HepG2 (cell line): ENCODE results near the gene VDR. TPM values are rescaled to one million over a fixed set of nuclear protein-coding genes. Genes with fewer than 3 reads are reported as not detected.

Experiments
- ATAC-seq: fragments of 200-7000 bp; cut with Tn5 transposase; 3 replicates; pipeline ENCODE4 v1.9.1; 2020; ENCODE audit warnings: mild to moderate bottlenecking, moderate library complexity
- BruUV-seq: library from RNA; stranded (reverse); fragments of 400-500 nt; replicated peaks from 2 replicates; lab custom pipeline; 2021; lab: Mats Ljungman, UMichigan
- CTCF ChIA-PET: fragments of 300-600 bp; formaldehyde crosslinking; extraction: SDS; loops from one replicate; lab custom pipeline; 2021; ENCODE audit warnings: low total read pairs, inconsistent platforms, low intra/inter-chr PET ratio; lab: Yijun Ruan, JAX
- POLR2A ChIA-PET: fragments of 350-600 bp; sonication (Branson Sonifier 250); formaldehyde crosslinking; loops from one replicate; lab custom pipeline; 2020; ENCODE audit warnings: antibody characterized with exemption, inconsistent platforms; lab: Yijun Ruan, JAX
- DNase-seq: peaks from one replicate; pipeline ENCODE4 v3.0.0-alpha.2; 2015; ENCODE audit warnings: low spot score
- FAIRE-seq: peaks from 3 replicates; lab custom pipeline; 2011; peaks lifted over from hg19 to GRCh38; lab: Jason Lieb, UNC
- H2AFZ ChIP-seq: one replicate; pipeline ENCODE4 v1.6.1; 2011; ENCODE audit warnings: low read length, inconsistent platforms
- H3K27ac ChIP-seq: fragments of 300-600 bp; 3 replicates; pipeline ENCODE4 v1.8.0; 2011; ENCODE audit warnings: mixed run types, mild to moderate bottlenecking, mixed read lengths, low read length, inconsistent platforms; ENCODE audit not compliant: insufficient read depth; ENCODE audit errors: extremely low read length
- H3K27me3 ChIP-seq, 2 experiments: fragments of 200-600 bp in 1 of 2; 2 replicates in 1 of 2; 3 replicates in 1 of 2; pipeline versions ENCODE4 v1.6.0 to v1.8.0; 2011; ENCODE audit warnings: low read length in 2 of 2, mild to moderate bottlenecking in 2 of 2, moderate library complexity in 2 of 2, inconsistent platforms in 1 of 2; ENCODE audit not compliant: insufficient read depth in 2 of 2, control insufficient read depth in 1 of 2
- H3K36me3 ChIP-seq, 2 experiments: fragments of 200-600 bp in 1 of 2; replicated peaks in 1 of 2; 2 replicates in 1 of 2; 3 replicates in 1 of 2; pipeline versions ENCODE4 v1.5.1 to v1.8.0; 2011; ENCODE audit warnings: low read length in 2 of 2, inconsistent platforms in 1 of 2; ENCODE audit not compliant: insufficient read depth in 2 of 2, control insufficient read depth in 1 of 2
- H3K4me1 ChIP-seq: 2 replicates; pipeline ENCODE4 v1.5.1; 2012; ENCODE audit warnings: low read length, inconsistent platforms; ENCODE audit not compliant: insufficient read depth
- H3K4me2 ChIP-seq: 2 replicates; pipeline ENCODE4 v1.6.0; 2011; ENCODE audit warnings: low read depth, low read length, inconsistent platforms
- H3K4me3 ChIP-seq, 3 experiments: fragments of 200-600 bp in 1 of 3; sonication (generic), shearing (Covaris generic) in 1 of 3; replicated peaks in 1 of 3; 2 replicates each; pipeline ENCODE4 v1.5.1; 2011 to 2016; ENCODE audit warnings: low read length in 3 of 3, inconsistent platforms in 2 of 3, low read depth in 2 of 3, mild to moderate bottlenecking in 2 of 3, control low read depth in 1 of 3, mixed read lengths in 1 of 3; ENCODE audit not compliant: insufficient read depth in 1 of 3
- H3K79me2 ChIP-seq: one replicate; pipeline ENCODE4 v1.6.1; 2011; ENCODE audit warnings: low read length, inconsistent platforms; ENCODE audit not compliant: insufficient read depth
- H3K9ac ChIP-seq: 2 replicates; pipeline ENCODE4 v1.6.0; 2011; ENCODE audit warnings: mild to moderate bottlenecking, low read depth, low read length, inconsistent platforms; ENCODE audit not compliant: insufficient read depth
- H3K9me3 ChIP-seq: 2 replicates; pipeline ENCODE4 v1.5.1; 2012; ENCODE audit warnings: mild to moderate bottlenecking, low read length
- H4K20me1 ChIP-seq: 2 replicates; pipeline ENCODE4 v1.6.0; 2011; ENCODE audit warnings: inconsistent platforms, mild to moderate bottlenecking, low read length, moderate library complexity; ENCODE audit not compliant: insufficient read depth
- AGO2 ChIP-seq: fragments of 200-400 bp; formaldehyde crosslinking; optimal IDR thresholded peaks from 2 replicates; pipeline ENCODE3; 2017; ENCODE audit warnings: mild to moderate bottlenecking, low read depth, low read length, moderate library complexity
- NFE2 ChIP-seq: sonication (generic); formaldehyde crosslinking; IDR thresholded peaks from 2 replicates; pipeline ENCODE4 v1.4.0; 2020; ENCODE audit warnings: missing genetic modification reagents
- PLRG1 ChIP-seq: fragments of 450-650 bp; conservative IDR thresholded peaks from 2 replicates; pipeline ENCODE4 v1.6.1; 2016
- TIGD3 ChIP-seq: sonication (generic); formaldehyde crosslinking; IDR thresholded peaks from 2 replicates; pipeline ENCODE4 v1.5.1; 2020; ENCODE audit warnings: mild to moderate bottlenecking, missing genetic modification reagents, borderline replicate concordance
- TOPORS ChIP-seq: sonication (generic); formaldehyde crosslinking; IDR thresholded peaks from 2 replicates; pipeline ENCODE4 v1.8.0; 2023; ENCODE audit warnings: mild to moderate bottlenecking, missing genetic modification reagents
- ZFP36L1 ChIP-seq: sonication (generic); formaldehyde crosslinking; IDR thresholded peaks from 2 replicates; pipeline ENCODE4 v1.8.0; 2022; ENCODE audit warnings: mild to moderate bottlenecking, missing genetic modification reagents, moderate library complexity
- ZNF570 ChIP-seq: sonication (generic); formaldehyde crosslinking; IDR thresholded peaks from 2 replicates; pipeline ENCODE4 v1.4.0; 2020; ENCODE audit warnings: mild to moderate bottlenecking, missing genetic modification reagents, borderline replicate concordance
- ZNF609 ChIP-seq: sonication (generic); formaldehyde crosslinking; IDR thresholded peaks from 2 replicates; pipeline ENCODE4 v1.4.0; 2020; ENCODE audit warnings: mild to moderate bottlenecking, missing genetic modification reagents, borderline replicate concordance
- WGBS: methylation state at CpG from one replicate; pipeline ENCODE4 v1.1.6; 2017; ENCODE audit warnings: low lambda C conversion rate; 5-methylcytosine and 5-hydroxymethylcytosine counted together
- in situ Hi-C: cut with HindIII; loops from 2 replicates; pipeline ENCODE4 v1.10.0; 2017; ENCODE audit warnings: low pct_unique_long_range_greater_than_20kb; ENCODE audit not compliant: extremely low pct_ligation_motif_present
- intact Hi-C: fragments of 100-400 bp; cut with micrococcal nuclease; formaldehyde crosslinking; loops from one replicate; pipeline ENCODE4 v1.10.0; 2022; ENCODE audit not compliant: unreplicated experiment
- polyA plus RNA-seq, 8 experiments: library from polyadenylated mRNA; depleted of rRNA in 3 of 8; stranded (reverse) in 7 of 8; unstranded in 1 of 8; fragments of >200 nt; fragmentation: Illumina TruSeq in 4 of 8; extraction: Trizol in 4 of 8; gene quantifications; 2 replicates each; pipeline versions ENCODE4 v1.2.1 to v1.2.3, GENCODE V29; 2011 to 2016; ENCODE audit warnings: low read depth in 4 of 8, missing spikeins in 1 of 8, mixed read lengths in 1 of 8; ENCODE audit not compliant: insufficient read depth in 1 of 8
- total RNA-seq, 5 experiments: library from RNA; depleted of rRNA; stranded (reverse); fragments of >200 nt; fragmentation: Illumina TruSeq; extraction: Trizol; gene quantifications; 2 replicates each; pipeline ENCODE4 v1.2.3, GENCODE V29; 2016; ENCODE audit warnings: low read depth in 1 of 5

VDR gene
- total and polyA plus RNA-seq, 2 of the 13 experiments (the other 11 are each of a cell fraction or from before 2014, with no cell fraction given), result 0.08 to 0.33 TPM

- no TSS peak for BruUV-seq
- no peak for TF ChIP-seq PLRG1
- no peak for TF ChIP-seq ZNF609 (CRISPR knock-in tag)
- no peak for TF ChIP-seq TIGD3 (CRISPR knock-in tag)
- no peak for TF ChIP-seq TOPORS (CRISPR knock-in tag)
- no peak for TF ChIP-seq ZFP36L1
- no peak for TF ChIP-seq ZNF570 (CRISPR knock-in tag)
- no peak for TF ChIP-seq AGO2
- TF ChIP-seq NFE2 (CRISPR knock-in tag), result no peak
- Histone ChIP-seq H3K27ac (no peak overlapping the region), H3K27me3 (no peaks in the 10 kb centered on the region), H3K4me1 (no peaks in the 10 kb centered on the region), H3K9me3 (no peaks in the 10 kb centered on the region), H2AFZ (no peak overlapping the region), H4K20me1 (no peaks in the 10 kb centered on the region), H3K4me2 (no peak overlapping the region), H3K9ac (no peak overlapping the region), H3K36me3 (peaks cover 0 to 2% of the 10 kb centered on the region in 2 experiments; a peak in 2 of 5 replicates), H3K79me2 (no peaks in the 10 kb centered on the region), H3K4me3 (no peak overlapping the region)
- intact Hi-C loops, result loop anchor here (1.0 kb wide), 1 partner anchor 36 kb away; no protein-coding TSS in a partner anchor
- FAIRE-seq (no peak), DNase-seq (no peak), ATAC-seq (peak; percentile 33; the same call in 2 of the 3 replicates)
- in situ Hi-C loops, result no loop called here
- ChIA-PET POLR2A (no interaction called here), CTCF (interaction anchor here (1.5 kb wide), 1 partner anchor 37 kb away, joined by 3 read pairs; no protein-coding TSS in a partner anchor)
- 77% methylated on average over 6 of the region's 7 CpGs for WGBS
Observed at GRCh38 chr12:47801170-47801903, 103.5 kb downstream of the VDR start.
